HL-60 (cell line): ENCODE data around the gene PERP.

Source experiments
- DNase-seq, 2 experiments: peaks; one replicate each; pipeline ENCODE4 v3.0.0-alpha.2; 2010 to 2020; ENCODE audit warnings: low read depth in 1 of 2, low spot score in 1 of 2
- H3K27ac ChIP-seq: fragments of 250-450 bp; sonication (Bioruptor Pico); replicated peaks from 2 replicates; pipeline ENCODE4 v1.5.1; 2020; ENCODE audit warnings: mild to moderate bottlenecking, moderate library complexity
- H3K27me3 ChIP-seq: fragments of 250-450 bp; sonication (Bioruptor Pico); 2 replicates; pipeline ENCODE4 v1.5.1; 2021; ENCODE audit warnings: mild to moderate bottlenecking, moderate library complexity; ENCODE audit not compliant: insufficient read depth, poor library complexity, severe bottlenecking
- H3K4me3 ChIP-seq: replicated peaks from 2 replicates; pipeline ENCODE4 v1.5.1; 2011; ENCODE audit warnings: mild to moderate bottlenecking, control low read depth, low read length; ENCODE audit not compliant: insufficient read depth
- GABPA ChIP-seq: IDR thresholded peaks from 2 replicates; pipeline ENCODE4 v1.6.1; 2012; ENCODE audit warnings: low read depth
- POLR2AphosphoS5 ChIP-seq: IDR thresholded peaks from 2 replicates; pipeline ENCODE4 v1.6.1; 2012; ENCODE audit warnings: low read depth
- SPI1 ChIP-seq: IDR thresholded peaks from 2 replicates; pipeline ENCODE4 v1.6.1; 2012; ENCODE audit warnings: low read depth, mild to moderate bottlenecking, borderline replicate concordance
- TF ChIP-seq, protein P1 (sequence below): IDR thresholded peaks from 2 replicates; pipeline ENCODE4 v1.6.1; 2012; ENCODE audit warnings: low read depth; ENCODE audit not compliant: insufficient replicate concordance
- TF ChIP-seq, protein P2 (sequence below): IDR thresholded peaks from one replicate; pipeline ENCODE4 v1.5.1; 2011; ENCODE audit warnings: low read length, control low read depth, inconsistent platforms; ENCODE audit not compliant: insufficient read depth

Gene PERP

DNA sequence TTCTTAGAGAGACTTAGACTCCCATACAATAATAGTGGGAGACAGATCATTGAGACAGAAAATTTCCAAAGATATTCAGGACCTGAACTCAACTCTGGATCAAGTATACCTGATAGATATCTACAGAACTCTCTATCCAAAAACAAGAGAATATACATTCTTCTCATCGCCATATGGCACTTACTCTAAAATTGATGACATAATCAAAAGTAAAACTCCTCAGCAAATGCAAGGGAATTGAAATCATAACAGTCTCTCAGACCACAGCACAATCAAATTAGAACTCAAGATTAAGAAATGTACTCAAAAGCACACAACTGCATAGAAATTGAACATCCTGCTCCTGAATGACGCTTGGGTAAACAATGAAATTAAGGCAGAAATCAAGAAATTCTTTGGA is 28.7 kb downstream of the PERP start:
- TF ChIP-seq, protein P1, sequence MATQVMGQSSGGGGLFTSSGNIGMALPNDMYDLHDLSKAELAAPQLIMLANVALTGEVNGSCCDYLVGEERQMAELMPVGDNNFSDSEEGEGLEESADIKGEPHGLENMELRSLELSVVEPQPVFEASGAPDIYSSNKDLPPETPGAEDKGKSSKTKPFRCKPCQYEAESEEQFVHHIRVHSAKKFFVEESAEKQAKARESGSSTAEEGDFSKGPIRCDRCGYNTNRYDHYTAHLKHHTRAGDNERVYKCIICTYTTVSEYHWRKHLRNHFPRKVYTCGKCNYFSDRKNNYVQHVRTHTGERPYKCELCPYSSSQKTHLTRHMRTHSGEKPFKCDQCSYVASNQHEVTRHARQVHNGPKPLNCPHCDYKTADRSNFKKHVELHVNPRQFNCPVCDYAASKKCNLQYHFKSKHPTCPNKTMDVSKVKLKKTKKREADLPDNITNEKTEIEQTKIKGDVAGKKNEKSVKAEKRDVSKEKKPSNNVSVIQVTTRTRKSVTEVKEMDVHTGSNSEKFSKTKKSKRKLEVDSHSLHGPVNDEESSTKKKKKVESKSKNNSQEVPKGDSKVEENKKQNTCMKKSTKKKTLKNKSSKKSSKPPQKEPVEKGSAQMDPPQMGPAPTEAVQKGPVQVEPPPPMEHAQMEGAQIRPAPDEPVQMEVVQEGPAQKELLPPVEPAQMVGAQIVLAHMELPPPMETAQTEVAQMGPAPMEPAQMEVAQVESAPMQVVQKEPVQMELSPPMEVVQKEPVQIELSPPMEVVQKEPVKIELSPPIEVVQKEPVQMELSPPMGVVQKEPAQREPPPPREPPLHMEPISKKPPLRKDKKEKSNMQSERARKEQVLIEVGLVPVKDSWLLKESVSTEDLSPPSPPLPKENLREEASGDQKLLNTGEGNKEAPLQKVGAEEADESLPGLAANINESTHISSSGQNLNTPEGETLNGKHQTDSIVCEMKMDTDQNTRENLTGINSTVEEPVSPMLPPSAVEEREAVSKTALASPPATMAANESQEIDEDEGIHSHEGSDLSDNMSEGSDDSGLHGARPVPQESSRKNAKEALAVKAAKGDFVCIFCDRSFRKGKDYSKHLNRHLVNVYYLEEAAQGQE: no peak
- TF ChIP-seq, protein P2, sequence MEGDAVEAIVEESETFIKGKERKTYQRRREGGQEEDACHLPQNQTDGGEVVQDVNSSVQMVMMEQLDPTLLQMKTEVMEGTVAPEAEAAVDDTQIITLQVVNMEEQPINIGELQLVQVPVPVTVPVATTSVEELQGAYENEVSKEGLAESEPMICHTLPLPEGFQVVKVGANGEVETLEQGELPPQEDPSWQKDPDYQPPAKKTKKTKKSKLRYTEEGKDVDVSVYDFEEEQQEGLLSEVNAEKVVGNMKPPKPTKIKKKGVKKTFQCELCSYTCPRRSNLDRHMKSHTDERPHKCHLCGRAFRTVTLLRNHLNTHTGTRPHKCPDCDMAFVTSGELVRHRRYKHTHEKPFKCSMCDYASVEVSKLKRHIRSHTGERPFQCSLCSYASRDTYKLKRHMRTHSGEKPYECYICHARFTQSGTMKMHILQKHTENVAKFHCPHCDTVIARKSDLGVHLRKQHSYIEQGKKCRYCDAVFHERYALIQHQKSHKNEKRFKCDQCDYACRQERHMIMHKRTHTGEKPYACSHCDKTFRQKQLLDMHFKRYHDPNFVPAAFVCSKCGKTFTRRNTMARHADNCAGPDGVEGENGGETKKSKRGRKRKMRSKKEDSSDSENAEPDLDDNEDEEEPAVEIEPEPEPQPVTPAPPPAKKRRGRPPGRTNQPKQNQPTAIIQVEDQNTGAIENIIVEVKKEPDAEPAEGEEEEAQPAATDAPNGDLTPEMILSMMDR: no peak
- TF ChIP-seq POLR2AphosphoS5: no peak
- TF ChIP-seq GABPA: no peak
- TF ChIP-seq SPI1: no peak

DNA sequence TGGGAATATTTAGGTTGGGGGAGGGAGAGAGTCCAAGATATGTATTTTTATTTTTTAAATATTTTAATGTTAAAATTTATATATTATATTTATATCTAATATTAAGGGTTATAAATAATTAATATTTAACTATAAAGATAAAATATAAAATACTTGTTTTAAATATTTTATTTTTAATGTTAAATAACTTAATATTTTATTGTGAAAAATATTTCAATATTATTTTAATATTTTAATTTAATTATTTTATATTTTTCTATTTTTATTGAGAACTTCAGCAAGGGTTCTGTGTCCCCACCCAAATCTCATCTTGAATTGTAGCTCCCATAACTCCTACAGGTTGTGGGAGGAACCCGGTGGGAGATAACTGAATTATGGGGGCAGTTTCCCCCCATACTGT is 34.0 kb downstream of the PERP start:
- no peak for TF ChIP-seq GABPA
- Histone ChIP-seq H3K27ac (no peak overlapping the region), H3K4me3 (no peak overlapping the region)

More for the DNA sequence above, 28.7 kb downstream of the PERP start:
- H3K27me3 ChIP-seq: peaks cover 2% of the 10 kb centered on the region
- H3K4me3 ChIP-seq: no peak overlapping the region
- H3K27ac ChIP-seq: no peak overlapping the region
- no peak for DNase-seq

DNA sequence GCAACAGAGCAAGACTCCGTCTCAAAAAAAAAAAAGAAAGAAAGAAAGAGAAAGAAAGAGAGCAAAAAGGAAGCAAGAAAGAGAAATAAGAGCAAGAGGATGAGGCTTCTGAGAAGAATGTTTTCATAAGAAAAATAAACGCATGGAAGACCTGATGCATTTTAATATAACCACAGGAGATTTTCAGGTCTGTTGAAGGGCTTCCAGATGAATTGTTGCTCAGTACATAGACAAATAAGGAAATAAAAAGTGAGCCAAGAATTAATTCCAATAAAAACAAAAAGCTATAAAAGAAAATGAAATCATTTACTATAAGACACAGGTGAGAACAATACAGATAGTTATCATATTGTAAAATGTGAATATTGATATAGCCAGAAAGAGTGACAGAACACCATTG is 43.5 kb downstream of the PERP start:
- TF ChIP-seq, protein P2: no peak
- TF ChIP-seq, protein P1: no peak
- no peak for TF ChIP-seq GABPA
- TF ChIP-seq POLR2AphosphoS5: no peak
- TF ChIP-seq SPI1: no peak
- H3K27me3 ChIP-seq: no peaks in the 10 kb centered on the region
- no peak overlapping the region for H3K4me3 ChIP-seq
- no peak for DNase-seq
- H3K27ac ChIP-seq: no peak overlapping the region

More for the DNA sequence above, 34.0 kb downstream of the PERP start:
- H3K27me3 ChIP-seq: peaks cover 2% of the 10 kb centered on the region
- no peak for DNase-seq

DNA sequence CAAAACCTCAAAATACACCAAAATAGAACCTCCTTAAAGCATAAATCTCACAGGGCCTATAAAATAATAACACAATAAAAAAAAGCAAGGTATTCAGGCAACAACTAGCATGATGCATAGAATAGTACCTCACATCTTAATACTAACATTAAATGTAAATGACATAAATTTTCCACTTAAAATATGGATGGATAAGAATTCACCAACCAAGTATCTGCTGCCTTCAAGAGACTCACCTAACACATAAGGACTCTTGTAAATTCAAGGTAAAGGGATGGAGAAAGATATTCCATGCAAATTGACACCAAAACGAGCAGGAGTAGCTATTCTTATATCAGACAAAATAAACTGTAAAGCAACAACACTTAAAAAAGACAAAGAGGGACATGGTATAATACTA is 52.2 kb downstream of the PERP start:
- no peak overlapping the region for H3K27ac ChIP-seq
- H3K4me3 ChIP-seq: no peak overlapping the region
- H3K27me3 ChIP-seq: peaks cover 2% of the 10 kb centered on the region
- DNase-seq: no peak
- TF ChIP-seq, protein P2: no peak
- TF ChIP-seq SPI1: no peak
- TF ChIP-seq, protein P1: no peak
- TF ChIP-seq GABPA: no peak
- no peak for TF ChIP-seq POLR2AphosphoS5
